Esophagus muscularis mucosa (tissue), 3 donors: ENCODE data around the gene PTPRCAP.

Experiments
- POLR2A ChIP-seq: fragments of 450-650 bp; IDR thresholded peaks from one replicate; pipeline ENCODE4 v1.6.1; 2017; ENCODE audit warnings: antibody characterized with exemption, moderate library complexity, mild to moderate bottlenecking, low read depth
- POLR2AphosphoS5 ChIP-seq, 2 donors: sonication (generic); formaldehyde crosslinking; IDR thresholded peaks; one replicate each; pipeline ENCODE4 v1.6.1; 2017; ENCODE audit warnings: antibody characterized with exemption in 2 of 2
- TF ChIP-seq, protein P1 (sequence below), 3 experiments: fragments of 200-600 bp in 2 of 3; fragments of 450-650 bp in 1 of 3; sonication (generic) in 2 of 3; IDR thresholded peaks; one replicate each; pipeline ENCODE4 v1.5.1; 2017 to 2019; ENCODE audit warnings: antibody characterized with exemption in 3 of 3, mild to moderate bottlenecking in 2 of 3, moderate library complexity in 1 of 3

DNA sequence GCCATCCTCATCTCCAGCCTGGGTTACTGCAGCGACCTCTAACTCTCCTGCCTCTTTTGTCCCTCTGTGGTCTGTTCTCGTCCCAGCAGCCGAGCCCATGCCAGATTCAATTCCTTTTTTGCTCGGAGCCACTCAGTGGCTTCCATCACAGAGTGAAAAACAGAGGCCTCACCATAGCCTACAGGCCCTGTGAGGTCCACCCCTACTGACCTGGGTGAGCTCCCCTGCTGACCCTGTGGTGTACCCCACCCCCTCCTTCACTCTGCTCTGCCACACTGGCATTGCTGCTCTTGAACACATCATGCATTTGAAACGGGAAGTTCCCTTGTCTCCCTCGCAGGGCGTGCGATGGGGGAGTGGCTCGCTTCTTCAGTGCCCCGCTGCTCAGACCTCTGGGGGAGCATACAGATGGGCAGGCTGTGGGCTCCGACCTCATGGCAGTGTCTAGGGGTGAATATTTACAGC, 47.4 kb upstream of the PTPRCAP start:
- TF ChIP-seq POLR2AphosphoS5 (IDR thresholded peaks at IDR 0.05) (no peak), POLR2A (no peak)
- TF ChIP-seq, protein P1, sequence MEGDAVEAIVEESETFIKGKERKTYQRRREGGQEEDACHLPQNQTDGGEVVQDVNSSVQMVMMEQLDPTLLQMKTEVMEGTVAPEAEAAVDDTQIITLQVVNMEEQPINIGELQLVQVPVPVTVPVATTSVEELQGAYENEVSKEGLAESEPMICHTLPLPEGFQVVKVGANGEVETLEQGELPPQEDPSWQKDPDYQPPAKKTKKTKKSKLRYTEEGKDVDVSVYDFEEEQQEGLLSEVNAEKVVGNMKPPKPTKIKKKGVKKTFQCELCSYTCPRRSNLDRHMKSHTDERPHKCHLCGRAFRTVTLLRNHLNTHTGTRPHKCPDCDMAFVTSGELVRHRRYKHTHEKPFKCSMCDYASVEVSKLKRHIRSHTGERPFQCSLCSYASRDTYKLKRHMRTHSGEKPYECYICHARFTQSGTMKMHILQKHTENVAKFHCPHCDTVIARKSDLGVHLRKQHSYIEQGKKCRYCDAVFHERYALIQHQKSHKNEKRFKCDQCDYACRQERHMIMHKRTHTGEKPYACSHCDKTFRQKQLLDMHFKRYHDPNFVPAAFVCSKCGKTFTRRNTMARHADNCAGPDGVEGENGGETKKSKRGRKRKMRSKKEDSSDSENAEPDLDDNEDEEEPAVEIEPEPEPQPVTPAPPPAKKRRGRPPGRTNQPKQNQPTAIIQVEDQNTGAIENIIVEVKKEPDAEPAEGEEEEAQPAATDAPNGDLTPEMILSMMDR (IDR thresholded peaks at IDR 0.05), result no peak
